Pons (tissue), 1 donor: ENCODE results near the gene PTMA.

Experiments used
- DNase-seq: peaks from one replicate; pipeline ENCODE4 v3.0.0-alpha.2; 2016; ENCODE audit warnings: low spot score

Gene PTMA

DNA sequence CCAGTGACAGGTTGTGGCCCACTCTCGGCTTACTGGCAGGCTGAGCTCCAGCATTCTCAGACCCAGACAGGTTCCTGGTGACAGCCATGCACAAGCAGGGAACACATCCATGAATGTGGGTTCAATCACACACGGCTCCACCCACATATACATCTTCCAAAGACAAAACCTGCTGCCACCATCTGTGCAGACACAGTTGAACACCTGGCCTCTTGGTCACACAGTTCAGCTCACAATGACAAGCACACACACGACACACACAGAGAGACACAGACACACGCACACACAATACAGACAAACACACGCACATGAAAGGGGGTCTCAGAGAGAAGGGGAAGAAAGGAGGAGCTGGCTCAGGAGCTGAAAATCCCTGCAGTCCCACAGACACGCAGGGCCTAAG, 32.1 kb upstream of the PTMA start:
- no peak for DNase-seq

DNA sequence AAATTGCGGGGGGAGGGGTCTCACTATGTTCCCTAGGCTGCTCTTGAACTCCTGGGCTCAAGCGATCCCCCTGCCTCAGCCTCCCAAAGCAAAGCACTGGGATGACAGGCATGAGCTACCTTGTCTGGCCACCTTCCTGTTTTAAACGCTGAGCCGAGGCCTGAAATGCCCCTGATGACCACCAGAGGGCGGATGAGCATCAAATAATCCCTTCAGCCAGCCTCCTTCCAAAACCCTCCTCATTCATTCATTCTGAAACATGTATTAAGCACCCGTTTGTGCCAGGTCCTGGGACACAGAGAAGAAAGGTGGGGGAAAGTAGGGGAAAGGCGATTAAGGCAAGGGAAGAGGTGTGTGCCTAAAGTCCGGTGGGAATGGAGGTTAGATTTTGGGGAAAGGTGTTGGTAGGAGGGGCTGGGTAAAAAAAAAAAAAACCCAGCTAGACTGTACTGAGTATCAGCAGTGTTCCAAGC, 30.7 kb upstream of the PTMA start:
- peak; percentile 94 for DNase-seq

DNA sequence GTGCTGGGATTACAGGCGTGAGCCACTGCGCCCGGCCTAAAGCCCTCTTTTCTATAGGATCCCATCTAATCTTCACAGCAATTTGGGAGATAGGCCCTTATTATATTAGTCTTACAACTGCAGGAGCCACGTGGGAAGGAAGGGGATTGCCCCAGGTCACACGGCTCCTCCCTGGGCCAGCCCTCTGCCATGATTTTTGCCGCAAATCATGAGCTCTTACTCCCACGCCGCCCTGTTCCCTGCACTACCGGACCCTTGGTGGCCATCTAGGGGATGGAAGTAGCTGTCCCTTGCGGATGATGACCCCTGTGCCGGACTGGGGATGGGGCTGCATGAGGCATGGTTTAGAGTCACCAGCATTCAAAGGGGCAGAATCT, 28.4 kb upstream of the PTMA start:
- no peak for DNase-seq

DNA sequence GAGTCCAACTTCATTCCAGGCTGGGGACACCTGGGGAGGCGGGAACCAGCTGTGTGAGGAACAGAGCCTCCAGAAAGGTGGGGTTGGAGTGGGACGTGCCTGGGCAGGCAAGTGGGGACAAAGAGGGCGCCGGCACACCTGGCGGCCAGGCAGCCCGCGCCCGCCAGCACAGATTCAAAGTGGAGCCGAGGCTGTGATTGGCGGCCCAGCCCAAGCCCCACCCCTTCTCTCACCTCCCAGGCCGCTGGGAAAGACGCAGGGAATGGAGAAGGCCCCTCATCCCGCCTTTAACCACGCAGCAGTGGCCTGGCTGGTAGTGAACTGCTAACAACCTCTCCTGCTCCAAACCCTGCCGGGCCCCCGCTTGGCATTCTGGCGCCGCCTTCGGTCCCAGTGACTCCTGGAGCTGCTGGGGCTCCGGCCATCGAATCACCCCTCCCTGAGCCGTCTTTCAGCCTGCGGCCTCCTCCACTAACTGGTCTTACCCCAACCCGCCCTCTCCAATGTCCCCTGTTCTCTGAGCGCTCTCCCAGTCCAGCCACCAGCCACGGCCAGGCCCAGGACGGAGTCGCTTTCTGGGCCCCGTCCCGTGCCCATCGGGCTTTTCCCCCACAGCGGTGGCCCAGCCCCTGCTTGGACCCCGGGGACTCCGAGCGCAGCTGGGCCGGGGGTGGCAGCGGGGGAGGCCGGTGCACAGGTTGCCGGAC, 27.9 kb upstream of the PTMA start:
- no peak for DNase-seq

DNA sequence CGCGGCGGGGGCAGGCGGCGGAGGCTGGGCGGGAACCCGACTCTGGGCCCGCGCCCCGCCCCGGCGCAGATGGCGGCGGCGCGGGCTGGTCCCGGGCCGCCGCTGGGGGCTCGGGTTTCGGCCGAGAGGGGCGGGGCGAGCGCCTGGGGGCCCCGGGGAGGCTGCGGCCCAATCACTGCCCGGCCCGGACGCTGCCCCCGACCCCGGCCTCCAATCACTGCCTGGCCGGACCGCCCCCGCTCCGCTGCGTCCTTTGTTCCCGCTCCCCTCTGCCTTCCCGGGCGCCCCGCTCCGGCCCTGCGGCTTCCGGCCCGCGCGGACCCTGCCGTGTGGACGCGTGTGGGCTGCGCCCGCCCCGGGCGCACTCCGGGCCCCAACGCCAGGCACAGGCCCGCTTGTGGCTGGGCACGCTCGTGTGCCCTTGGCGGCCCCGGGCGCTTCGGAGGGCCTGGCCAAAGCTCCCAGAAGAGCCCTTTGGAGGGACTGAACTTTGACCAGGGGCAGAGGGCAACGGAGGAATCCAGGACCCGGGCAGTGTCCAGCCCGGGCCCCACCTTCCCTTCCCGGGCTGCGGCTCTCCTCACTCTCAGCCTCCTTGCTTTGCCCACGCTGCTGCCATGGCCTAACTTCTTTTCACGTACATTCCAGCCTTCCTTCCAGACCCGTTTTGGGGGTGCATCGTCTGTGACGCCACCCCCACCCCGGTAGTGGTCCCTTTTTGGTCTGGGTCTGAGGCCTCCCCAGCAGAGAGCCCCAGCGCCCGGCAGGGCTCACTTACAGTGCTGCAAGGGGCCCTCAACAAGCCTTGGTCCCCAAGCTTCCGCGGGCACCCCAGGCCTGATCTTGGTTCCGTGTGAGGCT, 27.1 kb upstream of the PTMA start:
- peak; percentile 61 for DNase-seq

DNA sequence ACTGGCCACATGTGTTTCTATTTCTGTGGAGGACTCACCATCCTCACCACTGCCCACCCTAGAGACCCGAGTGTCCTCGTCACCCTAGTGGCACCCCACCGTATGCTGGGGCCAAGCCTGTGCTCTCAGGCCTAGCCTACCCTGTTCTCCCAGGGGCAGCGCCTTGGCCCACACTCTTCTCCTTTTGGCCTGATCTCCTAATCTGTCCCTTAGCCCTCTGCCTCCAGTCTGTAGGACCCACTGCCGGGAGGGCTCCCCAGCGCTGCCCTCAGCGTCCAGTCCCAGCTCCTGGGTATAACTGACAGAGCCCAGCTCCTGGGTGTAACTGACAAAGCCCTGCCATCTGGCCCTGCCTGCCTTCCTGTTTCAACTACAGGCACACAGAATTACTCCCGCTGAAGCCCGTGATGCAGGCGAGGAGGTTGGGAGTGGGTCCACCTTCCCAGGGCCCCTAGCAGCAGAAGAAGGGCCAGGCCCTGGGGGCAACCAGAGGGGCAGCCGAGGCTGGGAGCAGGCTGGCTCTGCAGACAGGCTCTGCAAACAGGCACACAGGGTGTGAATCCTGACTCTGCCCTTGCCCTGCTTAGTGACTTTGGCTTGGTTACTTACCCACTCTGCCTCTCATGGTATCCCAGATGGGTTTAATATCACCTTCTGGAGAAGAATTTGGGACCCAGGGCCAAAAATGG, 25.6 kb upstream of the PTMA start:
- DNase-seq: no peak

DNA sequence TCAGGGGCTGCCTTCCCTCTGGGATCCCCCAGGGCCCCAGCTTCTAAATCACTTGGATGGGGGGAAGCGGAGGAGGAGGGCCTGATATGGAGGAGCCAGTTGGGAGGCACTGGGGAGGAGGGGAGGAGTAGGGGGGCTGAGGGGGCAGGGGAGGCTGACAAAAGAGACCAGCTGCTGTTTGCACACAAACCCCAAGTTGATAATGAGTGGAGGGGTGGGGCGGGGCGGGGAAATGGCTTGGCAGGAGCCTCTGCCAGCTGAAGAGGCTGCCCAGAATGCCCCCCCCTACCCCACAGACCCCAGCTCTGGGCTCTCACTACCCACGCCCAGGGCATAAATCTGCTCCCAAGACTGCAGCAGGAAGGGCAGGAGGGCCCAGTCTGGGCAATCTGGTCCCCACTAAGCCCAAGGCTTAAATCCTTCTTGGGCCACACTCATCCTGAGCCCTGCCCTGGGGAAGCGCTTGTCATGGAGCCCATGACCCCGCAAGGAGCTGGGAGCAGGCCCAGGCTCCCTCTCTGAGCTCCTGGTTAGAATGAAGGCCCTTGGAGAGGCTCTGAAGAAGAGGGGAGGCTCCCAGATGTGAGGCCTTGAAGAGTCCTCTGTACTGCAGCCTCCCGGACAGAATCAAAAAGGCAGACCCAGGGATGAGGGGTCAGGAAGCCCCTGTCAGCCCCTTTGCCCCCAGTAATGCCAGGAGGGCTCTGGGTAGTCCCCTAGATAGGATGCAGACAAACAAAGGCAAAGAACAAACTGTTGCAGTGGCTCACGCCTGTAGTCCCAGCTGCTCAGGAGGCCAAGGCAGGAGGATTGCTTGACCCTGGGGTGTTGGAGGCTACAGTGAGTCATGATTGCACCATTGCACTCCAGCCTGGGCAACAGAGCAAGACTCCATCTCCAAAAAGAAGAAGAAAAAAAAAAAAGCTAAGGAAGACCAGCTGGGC, 24.8 kb upstream of the PTMA start:
- peak; percentile 64 for DNase-seq

DNA sequence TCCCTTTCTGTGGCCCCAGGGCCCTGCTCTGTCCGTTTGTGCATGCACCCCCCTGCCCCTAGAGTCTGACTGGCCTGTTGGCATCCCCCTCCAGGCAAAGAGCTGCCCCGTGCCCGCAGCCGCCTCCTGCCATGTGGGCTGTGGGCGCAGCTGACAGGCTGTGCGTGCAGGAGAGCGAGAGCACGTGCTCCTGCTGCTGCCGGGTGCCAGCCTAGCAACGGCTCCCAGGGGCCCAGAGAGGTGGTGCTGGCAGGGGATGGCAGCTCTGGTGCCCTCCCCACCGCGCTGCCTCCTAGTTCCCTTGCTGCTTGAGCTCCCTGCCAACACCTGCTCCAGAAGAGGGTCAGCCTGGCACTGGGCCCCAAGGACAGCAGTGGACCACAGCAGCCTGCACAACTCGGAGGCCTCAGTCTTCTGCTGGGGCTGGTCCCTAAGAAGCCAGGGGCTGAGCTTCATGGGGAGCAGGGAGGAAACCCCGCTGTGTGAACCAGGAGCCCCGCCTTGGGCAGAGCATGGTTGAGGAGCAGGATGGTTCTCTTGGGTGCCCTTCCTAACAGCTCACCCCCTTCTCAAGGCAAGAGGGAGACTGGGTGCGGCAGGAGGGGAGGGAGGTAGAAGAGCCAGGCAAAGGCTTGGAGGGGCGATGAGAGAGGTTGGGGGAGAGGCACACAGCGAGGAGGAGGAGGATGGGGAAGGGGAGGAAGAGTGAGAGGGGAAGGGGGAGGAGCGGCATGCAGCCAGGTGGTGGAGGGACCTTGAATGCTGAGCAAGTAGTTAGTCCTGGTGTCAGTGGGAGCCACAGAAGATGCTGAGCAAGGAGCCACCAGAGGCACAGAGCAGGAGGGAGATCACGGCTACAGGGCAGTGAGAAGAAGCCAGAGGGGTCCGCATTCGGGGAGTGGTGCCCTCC, 23.8 kb upstream of the PTMA start:
- DNase-seq: peak; percentile 76

DNA sequence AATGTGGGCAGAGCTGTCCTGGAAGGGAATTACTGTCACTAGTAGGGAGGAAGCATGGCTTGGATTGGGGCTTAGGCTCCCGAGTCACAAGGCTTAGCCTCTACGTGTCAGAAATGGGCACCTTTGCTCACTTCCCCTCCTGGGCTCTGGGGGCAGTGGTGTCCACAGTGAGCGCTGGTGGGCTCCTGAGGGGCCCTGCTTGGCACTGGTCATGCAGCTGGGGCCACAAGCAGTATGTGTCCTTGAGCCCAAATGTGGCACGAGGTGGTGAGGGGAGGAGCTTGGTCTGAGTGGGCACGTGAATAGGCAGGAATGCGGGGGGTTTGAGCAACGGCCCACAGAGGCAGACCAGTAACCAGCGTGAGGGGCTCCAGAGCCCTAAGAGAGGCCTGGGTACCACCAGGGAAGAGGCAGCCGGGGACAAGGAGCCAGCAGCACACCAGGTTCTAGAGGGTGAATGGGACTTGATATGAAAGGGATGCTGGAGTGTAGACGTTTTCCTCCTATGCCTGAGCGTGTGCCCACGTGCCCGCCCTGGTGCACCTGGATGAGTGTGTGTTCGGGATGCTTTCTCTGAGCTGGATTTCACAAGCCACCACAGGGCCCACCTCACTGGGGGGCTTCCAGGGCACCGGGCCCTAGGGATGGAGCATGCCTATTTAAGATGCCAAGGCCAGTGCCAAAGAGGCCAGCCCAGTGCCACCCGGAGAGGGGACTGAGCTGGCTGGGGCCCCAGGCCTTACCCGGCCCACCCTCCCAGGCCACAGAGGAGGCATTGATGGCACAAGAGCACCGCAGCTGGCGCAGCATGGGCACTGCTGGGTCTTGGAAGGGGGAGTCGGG, 22.8 kb upstream of the PTMA start:
- peak; percentile 98 for DNase-seq

DNA sequence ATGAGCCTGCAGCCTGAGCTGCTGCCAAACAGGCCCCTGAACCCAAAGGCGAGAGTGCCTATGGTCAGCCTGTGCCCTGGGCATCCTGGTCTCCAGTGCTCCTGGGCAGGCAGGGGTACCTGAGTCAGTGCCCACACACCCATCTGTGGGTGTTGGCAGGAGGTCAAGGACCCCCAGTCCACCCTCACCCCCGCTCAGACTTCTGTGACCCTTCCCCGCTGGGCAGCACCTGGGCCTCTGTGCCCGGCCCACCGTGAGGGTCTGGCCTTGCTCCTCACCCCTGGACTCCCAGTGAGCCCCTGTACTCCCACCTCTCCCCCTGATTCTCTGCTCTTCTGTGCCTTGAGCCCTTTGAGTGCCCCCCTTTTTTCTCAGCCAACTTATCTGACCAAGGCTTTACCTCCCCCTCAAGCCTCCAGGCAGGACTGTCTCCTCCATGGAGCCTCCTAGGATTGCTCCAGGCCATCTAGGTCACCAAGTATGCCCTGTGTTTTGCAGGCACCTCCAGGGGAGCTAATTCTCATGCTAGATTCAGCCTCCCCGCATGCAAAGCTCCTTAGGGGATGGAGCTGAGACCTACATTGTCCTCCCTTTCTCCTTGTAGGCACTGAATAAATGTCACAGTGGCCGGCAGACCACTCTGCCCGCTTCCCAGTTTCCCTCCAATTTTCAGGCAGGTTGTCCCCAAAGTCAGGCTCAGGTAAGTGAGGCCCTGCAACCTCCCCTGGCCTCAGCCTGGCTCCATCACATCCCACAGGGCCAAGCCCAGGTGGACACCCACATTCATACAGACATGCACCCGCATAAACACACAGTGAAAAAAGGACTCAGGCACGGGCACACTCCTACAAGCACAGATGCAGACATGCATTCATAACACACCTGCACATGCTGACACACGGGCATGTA, 21.9 kb upstream of the PTMA start:
- DNase-seq: peak; percentile 51

DNA sequence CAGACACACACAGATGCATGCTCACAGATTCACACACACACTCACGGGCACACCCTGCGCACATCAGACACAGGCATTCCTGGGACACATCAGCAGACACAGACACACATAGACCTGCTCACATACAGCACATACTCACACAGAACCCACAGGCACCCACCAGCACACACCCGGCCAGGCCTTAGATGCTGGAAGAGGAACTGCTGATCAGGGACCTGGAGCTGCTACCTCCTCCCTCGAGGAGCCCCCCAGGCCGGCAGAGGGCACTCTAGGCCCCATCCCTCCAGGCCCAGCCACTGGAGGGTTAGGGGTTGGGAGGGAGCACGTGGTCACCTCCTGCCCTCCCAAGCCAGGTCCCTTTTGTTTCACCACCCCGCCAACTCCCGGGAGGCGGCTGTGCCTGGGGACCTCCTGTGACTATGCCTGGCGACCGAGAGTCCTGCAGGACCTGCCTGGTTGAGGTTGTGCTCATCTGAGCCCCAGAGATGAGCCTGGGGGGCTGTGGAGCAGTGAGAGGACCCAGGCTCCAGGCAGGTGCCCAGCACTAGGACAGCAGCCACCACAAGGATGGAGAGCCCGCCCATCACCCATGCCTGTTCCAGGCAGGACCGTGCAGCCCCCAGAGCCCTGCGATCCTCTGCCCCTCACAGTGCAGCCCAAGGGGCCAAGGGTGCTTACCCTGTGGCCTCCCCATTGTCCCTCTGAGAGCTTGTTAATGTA, 21.0 kb upstream of the PTMA start:
- DNase-seq: peak; percentile 91

DNA sequence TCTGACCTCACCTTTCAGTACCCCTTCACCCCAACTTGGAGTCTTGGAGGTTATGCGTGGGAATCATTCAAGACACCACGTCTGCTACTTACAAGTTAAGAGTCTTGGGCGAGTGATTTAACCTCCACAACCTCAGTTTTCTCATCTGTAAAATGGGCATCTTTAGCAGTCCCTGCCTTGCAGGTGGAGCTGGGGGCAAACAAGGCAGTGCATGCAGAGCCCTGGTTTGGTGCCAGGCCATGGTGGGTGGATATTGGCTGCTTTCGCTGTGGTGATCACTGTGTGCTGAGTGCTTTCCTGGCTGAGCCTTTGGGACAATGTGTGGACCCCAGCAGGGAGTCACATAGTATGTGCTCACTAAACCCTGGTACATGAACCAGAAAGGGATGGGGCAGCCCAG, 20.4 kb upstream of the PTMA start:
- DNase-seq: no peak

DNA sequence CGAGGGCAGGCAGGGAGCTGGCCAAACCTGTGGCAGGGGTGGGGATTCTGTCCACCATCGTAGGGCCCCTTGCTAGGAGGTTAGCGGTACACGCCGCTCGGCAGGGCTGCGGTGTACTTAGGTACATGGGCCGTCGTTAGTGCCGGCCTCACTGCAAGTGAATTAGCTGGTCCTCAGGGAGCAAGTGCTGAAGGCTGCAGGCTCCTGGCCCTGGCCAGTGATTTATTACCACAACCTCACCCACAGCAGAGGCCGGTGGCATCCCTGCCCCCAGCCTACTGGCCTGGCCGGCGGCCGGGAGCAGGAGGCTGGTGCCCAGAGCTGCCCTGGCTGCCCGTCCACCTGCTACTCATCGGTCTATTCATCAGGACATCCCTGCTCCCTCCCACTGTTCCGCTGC, 19.6 kb upstream of the PTMA start:
- DNase-seq: no peak

DNA sequence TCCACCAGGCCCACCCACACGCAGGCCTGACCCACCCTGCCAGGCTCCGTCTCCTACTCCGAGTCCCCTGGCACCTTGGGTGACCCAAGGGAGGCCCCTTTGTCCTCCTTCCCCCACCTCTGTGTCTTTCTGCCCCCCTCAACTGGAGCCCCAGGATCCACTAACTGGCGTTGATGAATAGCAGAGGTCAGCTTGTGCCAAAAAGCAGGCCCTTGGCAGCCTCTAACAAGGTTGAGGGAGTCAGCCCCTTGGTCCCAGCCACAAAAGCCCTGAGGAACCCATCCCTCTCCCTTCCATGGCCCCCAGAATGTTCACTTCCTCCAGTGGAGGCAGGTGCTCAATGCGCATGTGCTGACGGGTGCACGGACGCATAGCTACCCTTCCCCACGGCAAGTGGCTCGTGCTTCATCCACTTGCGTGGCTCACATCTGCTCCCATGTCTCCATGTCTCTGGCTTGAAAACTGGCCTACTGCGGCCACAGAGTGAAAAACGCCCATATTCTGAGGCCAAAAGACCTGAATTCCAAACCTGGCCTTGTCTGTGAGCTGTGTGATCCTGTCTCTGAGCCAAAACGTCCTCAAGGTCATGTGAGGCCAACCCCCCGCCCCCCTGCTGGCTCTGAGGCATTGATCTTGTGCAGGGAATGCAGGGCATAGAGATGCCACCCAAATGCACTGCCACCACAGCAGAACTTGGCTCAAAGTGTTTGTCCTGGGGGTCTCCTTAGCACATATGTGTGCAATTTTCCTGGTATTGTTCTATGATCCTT, 19.0 kb upstream of the PTMA start:
- DNase-seq: no peak

DNA sequence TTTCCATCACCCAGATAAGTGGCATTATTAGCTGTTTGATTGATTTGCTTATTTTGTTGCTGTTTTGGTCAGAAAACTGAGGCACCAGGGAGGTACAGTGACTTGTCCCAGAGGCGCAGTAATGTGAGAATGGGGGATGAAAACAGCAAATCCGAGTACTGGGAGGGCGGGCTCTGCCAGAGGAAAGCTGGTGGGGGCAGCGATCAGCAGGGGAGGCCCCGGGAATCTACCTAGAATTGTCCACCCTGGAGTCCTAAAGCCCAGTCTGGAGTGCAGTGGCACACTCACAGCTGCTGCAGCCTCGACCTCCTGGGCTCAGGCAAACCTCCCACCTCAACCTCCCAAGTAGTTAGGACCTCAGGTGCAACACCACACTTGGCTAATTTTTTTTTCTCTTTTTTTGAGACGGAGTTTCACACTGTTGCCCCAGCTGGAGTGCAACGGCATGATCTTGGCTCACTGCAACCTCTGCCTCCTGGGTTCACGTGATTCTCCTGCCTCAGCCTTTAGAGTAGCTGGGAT, 17.0 kb upstream of the PTMA start:
- DNase-seq: no peak

DNA sequence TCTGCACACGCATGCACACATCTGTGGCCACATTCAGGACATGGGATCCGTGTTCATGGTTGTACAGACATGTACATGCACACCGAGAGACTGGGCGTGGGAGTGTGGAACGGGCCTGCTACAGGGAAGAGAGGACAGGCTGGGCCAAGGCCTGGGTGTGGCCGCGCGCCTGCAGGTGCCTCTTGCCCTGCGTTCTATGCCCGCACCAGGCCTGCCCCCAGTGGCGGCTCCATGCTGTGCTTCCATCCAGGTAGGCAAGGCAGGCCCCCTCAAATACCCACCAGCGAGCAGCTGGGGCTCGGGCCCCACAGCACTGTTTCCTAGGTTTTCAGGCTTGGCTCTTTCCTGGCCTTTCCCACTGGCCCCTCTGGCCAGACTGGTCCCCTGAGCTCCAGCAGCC, 15.5 kb upstream of the PTMA start:
- no peak for DNase-seq

DNA sequence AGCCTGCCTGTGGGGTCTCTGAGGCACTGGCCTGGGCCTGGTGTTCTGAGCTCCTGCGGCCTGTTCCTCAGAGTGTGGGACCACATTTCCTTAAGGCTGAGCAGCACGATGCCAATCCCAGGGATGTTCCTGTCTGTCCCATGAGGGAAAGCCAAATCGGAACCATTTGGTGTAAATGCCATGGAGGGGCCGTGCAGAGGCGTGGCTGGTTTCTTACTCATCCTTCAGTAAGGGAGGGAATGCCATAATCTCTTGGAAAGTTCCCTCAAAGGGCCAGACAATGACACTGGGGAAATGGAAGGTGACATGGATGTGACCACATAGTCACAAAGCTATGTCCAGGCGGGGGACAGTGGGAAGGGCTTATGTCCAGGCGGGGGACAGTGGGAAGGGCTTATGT, 14.4 kb upstream of the PTMA start:
- no peak for DNase-seq
